ENCODE data around the gene ZNF543. TPM values are rescaled to one million over a fixed set of nuclear protein-coding genes. Genes with fewer than 3 reads are reported as not detected.

Gene ZNF543
- total RNA-seq, 5 donors from 2014 or later (not counting 1 experiment from before 2014, with no cell fraction given): 3.9 to 11.1 (median 7.9) TPM

- peaks cover 27 to 46% (median 42%) of the 10 kb centered on the region in 3 donors for H3K9me3 Mint-ChIP-seq
- H3K36me3 Mint-ChIP-seq: peaks cover 64% of the 10 kb centered on the region
- no peak for DNase-seq
- peaks cover 28 to 35% of the 10 kb centered on the region in 2 donors for H3K36me3 ChIP-seq (ENCODE audit: control insufficient read depth in 2 of 2, extremely low read depth in 1 of 2, insufficient read depth in 1 of 2, low read length in 1 of 2)
- peaks cover 32 to 33% (median 33%) of the 10 kb centered on the region in 3 donors for H3K4me1 Mint-ChIP-seq
- H3K9me3 ChIP-seq: peaks cover 4% of the 10 kb centered on the region
- peaks cover 10 to 19% of the 10 kb centered on the region in 2 experiments for H3K4me1 ChIP-seq (ENCODE audit: control insufficient read depth in 1 of 2, extremely low read depth in 1 of 2, insufficient read depth in 2 of 2, low read length in 2 of 2)
- no peak overlapping the region for H3K27ac ChIP-seq (ENCODE audit: low read length)
- WGBS (ENCODE audit: insufficient coverage): 35% methylated on average over 7 of the region's 7 CpGs
- peaks cover 0 to 3% of the 10 kb centered on the region in 2 donors for H3K27me3 Mint-ChIP-seq
- H3K4me3 ChIP-seq (ENCODE audit: control insufficient read depth in 1 of 2, extremely low read depth in 1 of 2, low read length in 1 of 2): peak overlapping the region; percentile 75 to 99
- H3K27ac Mint-ChIP-seq: peak overlapping the region in 1 of 2 donors; percentile 82
- CTCF ChIA-PET: no interaction called here
- no peak for ATAC-seq (replicated peaks in 1 of 4)
- H3K4me3 Mint-ChIP-seq: peak overlapping the region; percentile 93 to 99 (median 95)
- H3K27me3 ChIP-seq (replicated peaks in 1 of 2; ENCODE audit: control insufficient read depth in 2 of 2, extremely low read depth in 1 of 2, insufficient read depth in 2 of 2, low read length in 1 of 2): no peaks in the 10 kb centered on the region
- POLR2A ChIA-PET: no interaction called here
Measured at GRCh38 chr19:57351867-57352266, 31.6 kb downstream of the ZNF543 start.

GRCh38 chr19:57355916-57356315 is 35.6 kb downstream of the ZNF543 start:
- peaks cover 27 to 29% (median 27%) of the 10 kb centered on the region in 3 donors for H3K4me1 Mint-ChIP-seq
- peaks cover 86% of the 10 kb centered on the region for H3K36me3 Mint-ChIP-seq
- H3K9me3 Mint-ChIP-seq: peaks cover 32 to 66% (median 59%) of the 10 kb centered on the region in 3 donors
- Histone ChIP-seq H3K9me3 (peaks cover 7% of the 10 kb centered on the region), H3K36me3 (ENCODE audit: control insufficient read depth in 2 of 2, extremely low read depth in 1 of 2, insufficient read depth in 1 of 2, low read length in 1 of 2) (peaks cover 36 to 40% of the 10 kb centered on the region in 2 donors), H3K4me1 (ENCODE audit: control insufficient read depth in 1 of 2, extremely low read depth in 1 of 2, insufficient read depth in 2 of 2, low read length in 2 of 2) (peaks cover 8 to 15% of the 10 kb centered on the region in 2 experiments), H3K27me3 (replicated peaks in 1 of 2; ENCODE audit: control insufficient read depth in 2 of 2, extremely low read depth in 1 of 2, insufficient read depth in 2 of 2, low read length in 1 of 2) (no peaks in the 10 kb centered on the region), H3K4me3 (ENCODE audit: control insufficient read depth in 1 of 2, extremely low read depth in 1 of 2, low read length in 1 of 2) (peak overlapping the region in 1 of 2 donors; percentile 35), H3K27ac (ENCODE audit: low read length) (no peak overlapping the region)
- ChIA-PET POLR2A (interaction anchor here in 1 of 2 donors (0.9 kb wide), 1 partner anchor 840 kb away, joined by 4 read pairs; no protein-coding TSS in a partner anchor), CTCF (no interaction called here)
- DNase-seq (no peak), ATAC-seq (replicated peaks in 1 of 4) (no peak)
- no peak overlapping the region for H3K27ac Mint-ChIP-seq
- WGBS (ENCODE audit: insufficient coverage): 100% methylated on average over 1 of the region's 4 CpGs
- H3K4me3 Mint-ChIP-seq: no peak overlapping the region
- no peaks in the 10 kb centered on the region for H3K27me3 Mint-ChIP-seq

- Histone ChIP-seq H3K36me3 (ENCODE audit: control insufficient read depth in 2 of 2, extremely low read depth in 1 of 2, insufficient read depth in 1 of 2, low read length in 1 of 2) (peaks cover 36 to 40% of the 10 kb centered on the region in 2 donors), H3K4me1 (ENCODE audit: control insufficient read depth in 1 of 2, extremely low read depth in 1 of 2, insufficient read depth in 2 of 2, low read length in 2 of 2) (peaks cover 1% of the 10 kb centered on the region in 2 experiments), H3K4me3 (ENCODE audit: control insufficient read depth in 1 of 2, extremely low read depth in 1 of 2, low read length in 1 of 2) (no peak overlapping the region), H3K9me3 (peaks cover 7% of the 10 kb centered on the region), H3K27ac (ENCODE audit: low read length) (no peak overlapping the region), H3K27me3 (replicated peaks in 1 of 2; ENCODE audit: control insufficient read depth in 2 of 2, extremely low read depth in 1 of 2, insufficient read depth in 2 of 2, low read length in 1 of 2) (no peaks in the 10 kb centered on the region)
- ChIA-PET CTCF (interaction anchor here in 1 of 2 donors (0.6 kb wide), 1 partner anchor 59 kb away, joined by 6 read pairs; no protein-coding TSS in a partner anchor), POLR2A (interaction anchor here in 1 of 2 donors (0.7 kb wide), 1 partner anchor 111 kb away, joined by 3 read pairs; no protein-coding TSS in a partner anchor)
- WGBS (ENCODE audit: insufficient coverage): 89% methylated on average over 3 of the region's 5 CpGs
- Mint-ChIP-seq H3K9me3 (peaks cover 23 to 64% (median 58%) of the 10 kb centered on the region in 3 donors), H3K36me3 (peaks cover 74% of the 10 kb centered on the region), H3K27ac (no peak overlapping the region), H3K27me3 (no peaks in the 10 kb centered on the region), H3K4me3 (no peak overlapping the region), H3K4me1 (peaks cover 12 to 14% (median 13%) of the 10 kb centered on the region in 3 donors)
- no peak for ATAC-seq (replicated peaks in 1 of 4)
- no peak for DNase-seq
Measured at GRCh38 chr19:57357406-57357805, 37.1 kb downstream of the ZNF543 start.

- ChIA-PET POLR2A (no interaction called here), CTCF (no interaction called here)
- Histone ChIP-seq H3K4me1 (ENCODE audit: control insufficient read depth in 1 of 2, extremely low read depth in 1 of 2, insufficient read depth in 2 of 2, low read length in 2 of 2) (peaks cover 0 to 14% of the 10 kb centered on the region in 2 experiments), H3K4me3 (ENCODE audit: control insufficient read depth in 1 of 2, extremely low read depth in 1 of 2, low read length in 1 of 2) (no peak overlapping the region), H3K36me3 (ENCODE audit: control insufficient read depth in 2 of 2, extremely low read depth in 1 of 2, insufficient read depth in 1 of 2, low read length in 1 of 2) (peaks cover 31 to 33% of the 10 kb centered on the region in 2 donors), H3K9me3 (peaks cover 7% of the 10 kb centered on the region), H3K27ac (ENCODE audit: low read length) (no peak overlapping the region), H3K27me3 (replicated peaks in 1 of 2; ENCODE audit: control insufficient read depth in 2 of 2, extremely low read depth in 1 of 2, insufficient read depth in 2 of 2, low read length in 1 of 2) (no peaks in the 10 kb centered on the region)
- ATAC-seq (replicated peaks in 1 of 4): no peak
- no peak for DNase-seq
- peaks cover 15 to 19% (median 15%) of the 10 kb centered on the region in 3 donors for H3K4me1 Mint-ChIP-seq
- H3K9me3 Mint-ChIP-seq: peaks cover 13 to 65% (median 56%) of the 10 kb centered on the region in 3 donors
- H3K36me3 Mint-ChIP-seq: peaks cover 70% of the 10 kb centered on the region
- H3K4me3 Mint-ChIP-seq: no peak overlapping the region
- H3K27me3 Mint-ChIP-seq: peaks cover 0 to 4% of the 10 kb centered on the region in 2 donors
- no peak overlapping the region for H3K27ac Mint-ChIP-seq
Measured at GRCh38 chr19:57359300-57359699, 39.0 kb downstream of the ZNF543 start.

GRCh38 chr19:57362419-57362818 is 42.1 kb downstream of the ZNF543 start:
- peaks cover 15 to 20% (median 15%) of the 10 kb centered on the region in 3 donors for H3K4me1 Mint-ChIP-seq
- CTCF ChIA-PET: no interaction called here
- no peak overlapping the region for H3K4me3 ChIP-seq (ENCODE audit: control insufficient read depth in 1 of 2, extremely low read depth in 1 of 2, low read length in 1 of 2)

GRCh38 chr19:57362997-57363687 is 42.9 kb downstream of the ZNF543 start, which contains the start of the genes TRAPPC2B and ZNF547:
TRAPPC2B (plus strand) TSS chr19:57363551; CDS start chr19:57364834, 1,283 bp downstream.
ZNF547 (plus strand) TSS chr19:57363551; CDS start chr19:57368556, 5,005 bp downstream.
- Mint-ChIP-seq H3K36me3 (peaks cover 51% of the 10 kb centered on the region), H3K27me3 (peaks cover 0 to 4% of the 10 kb centered on the region in 2 donors), H3K4me3 (peak within 1 kb of the TSS; percentile 87 to 94 (median 93)), H3K9me3 (peaks cover 8 to 36% (median 32%) of the 10 kb centered on the region in 3 donors), H3K4me1 (peaks cover 15 to 20% (median 15%) of the 10 kb centered on the region in 3 donors), H3K27ac (peak within 1 kb of the TSS; percentile 94 to 97)
- H3K27ac ChIP-seq (ENCODE audit: low read length): peak within 1 kb of the TSS; percentile 91
- H3K27me3 ChIP-seq (replicated peaks in 1 of 2; ENCODE audit: control insufficient read depth in 2 of 2, extremely low read depth in 1 of 2, insufficient read depth in 2 of 2, low read length in 1 of 2): no peaks in the 10 kb centered on the region
- CTCF ChIA-PET: no interaction called here
- peak within 1 kb of the TSS; percentile 63 to 71 for H3K4me3 ChIP-seq (ENCODE audit: control insufficient read depth in 1 of 2, extremely low read depth in 1 of 2, low read length in 1 of 2)
- peak; percentile 94 to 100 (median 98) for DNase-seq
- 2% methylated on average over 44 of the region's 47 CpGs for WGBS (ENCODE audit: insufficient coverage)
- H3K36me3 ChIP-seq (ENCODE audit: control insufficient read depth in 2 of 2, extremely low read depth in 1 of 2, insufficient read depth in 1 of 2, low read length in 1 of 2): peaks cover 0 to 5% of the 10 kb centered on the region in 2 donors
- POLR2A ChIA-PET: interaction anchor here in 1 of 2 donors (1.2 kb wide), 1 partner anchor 26 kb away, joined by 4 read pairs; no protein-coding TSS in a partner anchor
- peaks cover 2% of the 10 kb centered on the region for H3K9me3 ChIP-seq
- ATAC-seq (replicated peaks in 1 of 4): peak; percentile 94 to 98 (median 96)
- peaks cover 0 to 14% of the 10 kb centered on the region in 2 experiments for H3K4me1 ChIP-seq (ENCODE audit: control insufficient read depth in 1 of 2, extremely low read depth in 1 of 2, insufficient read depth in 2 of 2, low read length in 2 of 2)

More at GRCh38 chr19:57362419-57362818, 42.1 kb downstream of the ZNF543 start:
- peaks cover 0 to 3% of the 10 kb centered on the region in 2 donors for H3K36me3 ChIP-seq (ENCODE audit: control insufficient read depth in 2 of 2, extremely low read depth in 1 of 2, insufficient read depth in 1 of 2, low read length in 1 of 2)
- no peaks in the 10 kb centered on the region for H3K27me3 ChIP-seq (replicated peaks in 1 of 2; ENCODE audit: control insufficient read depth in 2 of 2, extremely low read depth in 1 of 2, insufficient read depth in 2 of 2, low read length in 1 of 2)
- POLR2A ChIA-PET: interaction anchor here in 1 of 2 donors (1.2 kb wide), 1 partner anchor 27 kb away, joined by 4 read pairs; no protein-coding TSS in a partner anchor
- H3K4me1 ChIP-seq (ENCODE audit: control insufficient read depth in 1 of 2, extremely low read depth in 1 of 2, insufficient read depth in 2 of 2, low read length in 2 of 2): peaks cover 0 to 14% of the 10 kb centered on the region in 2 experiments
- Mint-ChIP-seq H3K4me3 (peak overlapping the region; percentile 87 to 94 (median 93)), H3K9me3 (peaks cover 7 to 37% (median 34%) of the 10 kb centered on the region in 3 donors), H3K36me3 (peaks cover 49% of the 10 kb centered on the region), H3K27me3 (peaks cover 0 to 4% of the 10 kb centered on the region in 2 donors), H3K27ac (peak overlapping the region; percentile 94 to 97)
- ATAC-seq (replicated peaks in 1 of 4) (no peak), DNase-seq (no peak)
- H3K27ac ChIP-seq (ENCODE audit: low read length): peak overlapping the region; percentile 91
- H3K9me3 ChIP-seq: peaks cover 2% of the 10 kb centered on the region
- no CpG with 5 or more reads among the region's 2 CpGs for WGBS (ENCODE audit: insufficient coverage)
